ENCODE results near the gene LPIN3.

GRCh38 chr20:41398408-41398807 is 57.8 kb downstream of the LPIN3 start:
- TF ChIP-seq, protein P1, sequence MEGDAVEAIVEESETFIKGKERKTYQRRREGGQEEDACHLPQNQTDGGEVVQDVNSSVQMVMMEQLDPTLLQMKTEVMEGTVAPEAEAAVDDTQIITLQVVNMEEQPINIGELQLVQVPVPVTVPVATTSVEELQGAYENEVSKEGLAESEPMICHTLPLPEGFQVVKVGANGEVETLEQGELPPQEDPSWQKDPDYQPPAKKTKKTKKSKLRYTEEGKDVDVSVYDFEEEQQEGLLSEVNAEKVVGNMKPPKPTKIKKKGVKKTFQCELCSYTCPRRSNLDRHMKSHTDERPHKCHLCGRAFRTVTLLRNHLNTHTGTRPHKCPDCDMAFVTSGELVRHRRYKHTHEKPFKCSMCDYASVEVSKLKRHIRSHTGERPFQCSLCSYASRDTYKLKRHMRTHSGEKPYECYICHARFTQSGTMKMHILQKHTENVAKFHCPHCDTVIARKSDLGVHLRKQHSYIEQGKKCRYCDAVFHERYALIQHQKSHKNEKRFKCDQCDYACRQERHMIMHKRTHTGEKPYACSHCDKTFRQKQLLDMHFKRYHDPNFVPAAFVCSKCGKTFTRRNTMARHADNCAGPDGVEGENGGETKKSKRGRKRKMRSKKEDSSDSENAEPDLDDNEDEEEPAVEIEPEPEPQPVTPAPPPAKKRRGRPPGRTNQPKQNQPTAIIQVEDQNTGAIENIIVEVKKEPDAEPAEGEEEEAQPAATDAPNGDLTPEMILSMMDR (IDR thresholded peaks at IDR 0.05; ENCODE audit: low read depth, low read length) = no peak
- TF ChIP-seq POLR2A (IDR thresholded peaks at IDR 0.05; ENCODE audit: extremely low read depth, insufficient read length) (no peak), MAX (IDR thresholded peaks at IDR 0.05; ENCODE audit: low read depth, low read length) (no peak)

Measured in NB4 (cell line).